Measurements from ENCODE around the gene ODAD3.
"Not testable (repeated sequence)": the region's sequence is repeated elsewhere in the genome, so short reads cannot be mapped to it uniquely, and the experiment has no call there.

The ODAD3 gene
- long read RNA-seq, donor 1: 0 reads
- long read RNA-seq, donor 2, partial matches to known transcripts: 57 of 79 reads
- long read RNA-seq, donor 2, other reads (novel, unspliced or antisense): 22 of 79 reads
- long read RNA-seq, donor 3, partial matches to known transcripts: 59 of 70 reads
- long read RNA-seq, donor 3, other reads (novel, unspliced or antisense): 10 of 70 reads
- long read RNA-seq, donor 4: 0 reads
- long read RNA-seq, donor 5, partial matches to known transcripts: 0 of 1 reads
- long read RNA-seq, donor 5, other reads (novel, unspliced or antisense): 0 of 1 reads
- long read RNA-seq, donor 6, partial matches to known transcripts: 109 of 138 reads
- long read RNA-seq, donor 6, other reads (novel, unspliced or antisense): 29 of 138 reads
- long read RNA-seq, donor 7: 0 reads
- long read RNA-seq, donor 8, partial matches to known transcripts: 86 of 101 reads
- long read RNA-seq, donor 8, other reads (novel, unspliced or antisense): 15 of 101 reads

DNA sequence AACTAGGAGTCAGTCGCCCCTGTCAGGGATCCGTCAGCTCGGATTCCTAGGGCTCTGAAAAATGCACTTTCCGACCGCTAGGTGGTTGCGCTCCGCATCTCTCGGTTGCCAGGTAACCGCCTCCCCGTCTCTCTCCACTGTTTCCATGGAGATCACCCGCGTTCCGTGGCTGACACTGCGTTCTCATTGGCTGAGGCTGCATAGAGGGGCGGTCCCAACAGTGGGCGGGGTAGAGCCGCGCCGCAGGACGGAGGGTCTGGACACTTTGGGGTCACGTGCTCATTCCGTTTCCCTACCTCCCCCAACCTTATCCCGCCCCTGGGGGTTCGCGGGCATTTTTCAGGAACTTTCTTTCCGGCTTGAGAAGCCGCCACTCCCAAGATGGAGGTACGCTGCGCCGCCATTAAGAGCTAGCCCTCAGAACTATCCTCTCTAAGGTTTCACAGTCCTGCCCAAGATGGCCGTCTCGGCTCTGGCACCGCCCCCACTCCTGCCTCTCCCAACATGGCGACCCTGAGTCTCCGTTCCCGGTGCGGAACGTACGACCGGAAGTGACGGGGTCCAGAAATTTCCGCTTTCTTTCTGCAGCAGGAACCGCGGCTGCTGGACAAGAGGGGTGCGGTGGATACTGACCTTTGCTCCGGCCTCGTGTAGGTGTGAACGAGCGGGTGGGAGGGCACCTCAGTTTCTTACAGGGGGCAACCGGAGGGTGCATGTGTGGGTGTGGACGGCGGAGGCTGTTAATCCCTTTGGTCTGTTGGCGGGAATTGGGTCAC is at the start of gene ODAD3, which contains the start of gene PRKCSH:
ODAD3 (minus strand) TSS at position 65 of the 776 bp plus-strand sequence. CDS start 105 bp downstream, outside the sequence.
PRKCSH (plus strand) TSS at position 579 of the 776 bp plus-strand sequence. CDS start 483 bp downstream, outside the sequence.
- DNase-seq: peak; percentile 93

DNA sequence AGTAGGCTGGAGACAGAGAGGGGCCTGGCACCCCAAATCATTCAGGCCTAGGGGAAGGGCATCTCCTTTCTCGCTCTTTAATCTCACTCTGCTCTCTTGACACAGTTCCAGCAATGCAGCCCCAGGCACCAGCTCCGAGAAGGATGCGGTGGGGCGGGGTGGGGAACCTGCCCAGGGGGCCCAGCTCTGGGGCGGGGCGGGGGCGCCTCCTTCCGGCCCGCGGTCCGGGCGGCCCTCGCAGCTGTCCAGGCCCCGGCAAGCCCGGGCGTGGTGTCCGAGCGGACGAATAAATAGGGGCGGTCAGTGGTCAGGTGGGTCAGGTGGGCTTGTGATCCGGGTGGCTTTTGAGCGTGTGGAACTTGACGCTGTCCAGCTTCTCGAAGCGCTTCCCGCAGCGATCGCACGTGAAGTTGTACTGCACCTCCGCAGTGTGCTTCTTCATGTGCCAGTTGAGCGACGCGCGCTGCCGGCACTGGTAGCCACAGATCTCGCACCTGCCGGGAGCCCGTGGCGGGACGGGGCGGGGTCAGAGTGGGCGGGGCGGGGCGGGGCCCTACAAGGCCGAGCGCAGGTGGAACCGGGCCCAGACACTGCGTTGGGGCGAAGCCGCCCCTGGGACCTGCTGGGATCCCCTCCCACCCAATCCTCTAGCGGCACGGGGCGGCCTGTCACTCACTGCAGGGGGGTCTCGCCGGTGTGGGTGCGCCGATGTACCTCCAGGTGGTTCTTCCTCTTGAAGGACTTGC is 48.6 kb upstream of the ODAD3 start:
- no peak for DNase-seq

DNA sequence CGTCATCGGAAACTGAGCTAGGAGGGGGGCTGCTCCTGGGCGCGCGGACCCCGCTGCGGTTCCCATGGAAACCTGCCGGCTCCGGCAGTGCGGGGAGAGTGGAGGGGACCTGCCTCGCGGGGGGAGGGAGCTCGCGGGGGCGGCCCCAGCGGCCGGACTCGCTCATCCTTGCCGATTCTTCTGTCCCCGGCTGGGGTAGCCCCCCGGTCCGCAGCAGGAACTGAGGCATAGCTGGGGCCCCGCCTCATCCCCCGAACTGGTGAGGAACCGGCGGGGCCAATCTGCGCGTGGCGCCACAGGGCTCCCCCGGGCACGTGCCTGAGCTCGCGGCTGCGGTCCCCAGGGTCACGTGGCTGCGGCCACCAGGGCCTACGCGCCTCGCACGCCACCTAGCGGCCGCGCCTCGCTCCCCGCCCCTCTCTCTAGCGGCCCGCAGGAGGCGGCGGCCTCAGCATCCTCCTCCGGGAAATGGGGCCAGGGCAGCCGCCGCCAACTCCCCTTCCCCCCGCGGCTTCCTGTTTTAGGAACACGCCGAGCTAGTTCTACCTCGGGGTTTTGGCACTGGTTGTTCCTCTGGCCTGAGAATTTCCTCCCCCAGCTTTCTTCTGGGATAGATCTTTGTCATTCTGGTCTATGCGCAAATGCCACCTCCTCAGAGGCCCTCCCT is 47.6 kb upstream of the ODAD3 start:
- DNase-seq: peak; percentile 72

- DNase-seq: peak; percentile 74
Measured at GRCh38 chr19:11481534-11482383, 46.8 kb upstream of the ODAD3 start.

DNA sequence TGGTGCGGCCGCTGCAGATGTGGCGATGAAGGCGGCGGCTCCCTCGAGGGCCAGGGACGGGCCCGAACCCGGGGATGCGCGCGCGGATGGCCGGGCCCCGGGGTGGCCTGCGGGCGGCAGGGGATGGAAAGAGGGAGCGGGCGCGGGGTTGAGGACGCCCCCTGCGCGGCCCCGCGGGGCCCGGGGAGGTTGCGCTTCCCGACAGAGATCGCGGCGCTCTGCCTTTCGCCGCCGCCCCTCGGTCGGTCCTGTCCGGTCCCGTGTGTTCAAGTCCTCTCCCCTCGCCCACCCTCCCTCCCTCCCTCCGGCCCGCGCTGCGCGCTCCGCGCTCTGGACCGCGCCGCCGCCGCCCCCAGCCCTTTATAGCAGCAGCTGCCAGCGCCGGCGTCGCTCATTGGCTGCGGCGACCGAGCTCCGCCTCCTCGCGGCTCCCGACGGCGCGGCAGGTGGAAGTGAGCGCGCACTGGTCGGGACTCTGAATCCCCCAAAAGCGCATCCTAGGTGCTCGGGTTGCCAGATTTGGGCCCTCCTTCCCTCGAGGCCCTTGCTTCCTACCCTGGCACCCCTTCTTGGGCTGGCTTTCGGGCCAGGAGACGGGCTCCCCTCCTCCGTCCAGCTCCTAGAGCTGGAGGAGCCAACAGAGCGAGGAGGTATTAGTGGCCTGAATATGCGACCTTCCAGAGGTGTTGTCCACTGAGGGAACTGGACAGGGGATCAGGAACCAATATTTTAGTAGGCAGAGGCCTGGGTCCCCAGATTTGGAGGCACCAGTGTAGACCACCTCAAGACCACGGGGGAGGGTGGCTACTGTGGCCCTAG is 46.0 kb upstream of the ODAD3 start, which contains the start of gene ELAVL3:
ELAVL3 (minus strand) TSS at position 332 of the 819 bp plus-strand sequence. CDS start 438 bp downstream, outside the sequence.
- DNase-seq: peak; percentile 42

- DNase-seq: no peak
Measured at GRCh38 chr19:11479898-11480714, 45.2 kb upstream of the ODAD3 start.

- DNase-seq: no peak
Measured at GRCh38 chr19:11479090-11479897, 44.4 kb upstream of the ODAD3 start.

DNA sequence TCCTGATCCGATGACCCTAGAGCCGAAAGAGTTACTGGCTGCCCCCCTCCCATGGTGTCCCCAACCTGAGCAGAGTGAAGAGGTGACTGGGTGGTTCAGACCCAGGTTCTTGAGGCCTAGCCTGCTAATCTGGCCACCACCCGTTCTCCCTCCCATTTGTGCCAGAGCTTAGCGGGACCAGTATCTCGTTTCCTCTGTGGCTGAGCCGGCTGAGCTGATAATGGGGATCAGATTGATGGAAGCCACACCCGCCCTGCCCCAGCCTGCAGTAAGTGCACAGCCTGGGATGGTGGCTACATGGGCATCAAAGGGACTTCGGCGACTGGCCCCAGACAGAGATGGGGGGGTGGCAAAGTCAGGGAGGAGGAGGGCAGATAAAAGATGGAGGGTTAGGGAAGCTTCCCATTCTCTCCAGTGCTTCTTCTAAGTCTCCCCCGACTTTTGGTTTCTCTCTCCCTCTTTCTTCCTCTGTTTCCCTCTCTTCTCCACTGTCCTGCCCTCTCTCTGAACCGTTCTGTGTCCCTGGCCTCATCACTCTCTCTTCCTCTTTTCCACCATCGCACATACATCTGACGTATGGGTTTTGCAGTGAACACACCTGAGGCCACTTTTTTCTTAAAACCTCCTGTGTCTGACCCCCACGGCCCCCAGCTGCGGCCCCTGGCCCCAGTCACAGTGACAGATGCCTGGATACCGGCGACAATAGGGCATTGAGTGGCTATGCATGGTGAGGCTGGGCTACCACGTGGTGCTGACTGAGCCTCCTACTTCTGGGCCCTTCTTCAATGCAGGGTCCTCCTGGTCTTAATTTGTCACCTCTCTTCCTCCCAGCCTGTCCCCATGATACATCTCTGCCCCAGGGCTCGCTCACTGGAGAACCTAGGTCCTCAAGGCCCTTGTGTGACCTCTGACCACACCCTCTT is 43.5 kb upstream of the ODAD3 start:
- no peak for DNase-seq

- DNase-seq: no peak
Measured at GRCh38 chr19:11475861-11476260, 40.9 kb upstream of the ODAD3 start.

- not testable (repeated sequence) for DNase-seq
Measured at GRCh38 chr19:11475343-11475742, 40.4 kb upstream of the ODAD3 start.

DNA sequence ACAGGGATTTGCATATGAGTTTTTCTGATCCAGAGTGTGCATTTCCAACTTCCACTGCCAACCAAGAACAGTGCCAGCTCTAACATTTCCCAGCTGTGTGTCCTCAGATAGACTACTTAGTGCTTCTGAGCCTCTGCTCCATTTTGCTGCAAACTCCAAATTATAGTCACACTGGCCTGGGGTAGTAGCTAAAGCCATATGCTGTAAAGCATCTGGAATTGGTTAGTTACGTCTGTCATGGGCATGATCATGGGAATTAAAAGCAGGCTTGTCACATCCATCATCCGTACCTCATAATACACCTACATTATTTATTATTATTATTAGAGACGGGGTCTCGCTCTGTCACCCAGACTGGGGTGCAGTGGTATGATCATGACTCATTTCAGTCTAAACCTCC is 38.8 kb upstream of the ODAD3 start:
- no peak for DNase-seq

GRCh38 chr19:11468266-11468845 is 33.4 kb upstream of the ODAD3 start:
- not testable (repeated sequence) for DNase-seq

- DNase-seq: no peak
Measured at GRCh38 chr19:11465600-11465999, 30.7 kb upstream of the ODAD3 start.

DNA sequence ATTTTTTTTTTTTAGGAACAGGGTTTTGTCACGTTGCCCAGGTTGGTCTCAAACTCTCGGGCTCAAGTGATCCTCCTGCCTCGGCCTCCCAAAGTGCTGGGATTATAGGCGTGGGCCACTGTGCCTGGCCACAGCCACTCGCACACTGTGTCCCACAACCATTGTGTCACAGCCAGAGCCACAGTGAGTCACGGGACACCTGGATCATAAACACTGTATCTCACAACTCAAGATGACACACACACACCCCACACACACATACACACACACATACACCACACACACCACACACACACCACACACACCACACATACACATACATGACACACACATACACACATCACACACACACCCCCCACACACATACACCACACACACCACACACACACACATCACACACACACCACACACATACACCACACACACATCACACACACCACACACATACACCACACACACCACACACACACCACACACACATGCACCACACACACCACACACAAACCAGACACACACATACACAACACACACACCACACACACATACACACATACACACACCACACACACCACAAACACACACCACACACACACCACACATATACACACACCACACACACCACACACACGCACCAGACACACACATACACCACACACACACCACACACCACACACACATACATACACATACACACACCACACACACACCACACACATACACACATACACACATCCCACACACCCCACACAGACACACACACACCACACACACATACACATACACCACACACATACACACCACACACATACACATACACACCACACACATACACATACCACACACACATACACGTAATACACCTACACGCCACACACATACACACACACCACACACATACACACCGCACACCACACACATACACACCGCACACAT is 29.7 kb upstream of the ODAD3 start:
- DNase-seq: no peak

- DNase-seq: no peak
Measured at GRCh38 chr19:11463391-11463790, 28.5 kb upstream of the ODAD3 start.

Measured in right kidney (tissue), 9 donors.